Lower lobe of right lung (tissue), 2 donors: Measurements from ENCODE around the gene SOD3. TPM values are rescaled to one million over a fixed set of nuclear protein-coding genes. Genes with fewer than 3 reads are reported as not detected.

Experiments used
- ATAC-seq, 2 donors: fragments of 200-7000 bp; cut with Tn5 transposase; one replicate each; pipeline ENCODE4 v1.9.1; 2020 to 2022; ENCODE audit warnings: mild to moderate bottlenecking in 2 of 2, moderate library complexity in 2 of 2
- DNase-seq: peaks from one replicate; pipeline ENCODE4 v3.0.0-alpha.2; 2020
- H3K27ac ChIP-seq: fragments of 200-600 bp; one replicate; pipeline ENCODE4 v1.8.0; 2022
- H3K27me3 ChIP-seq: fragments of 200-600 bp; one replicate; pipeline ENCODE4 v1.8.0; 2022; ENCODE audit warnings: low read depth
- H3K36me3 ChIP-seq: fragments of 200-600 bp; one replicate; pipeline ENCODE4 v1.8.0; 2022; ENCODE audit warnings: mild to moderate bottlenecking
- H3K4me1 ChIP-seq: fragments of 200-600 bp; one replicate; pipeline ENCODE4 v1.8.0; 2022
- H3K4me3 ChIP-seq: fragments of 200-600 bp; one replicate; pipeline ENCODE4 v1.8.0; 2022; ENCODE audit warnings: mild to moderate bottlenecking
- H3K9me3 ChIP-seq: fragments of 200-600 bp; one replicate; pipeline ENCODE4 v1.8.0; 2022
- intact Hi-C: fragments of 100-400 bp; cut with DNase I; formaldehyde crosslinking; loops from one replicate; pipeline ENCODE4 v1.11.0; 2022
- total RNA-seq: library from RNA; stranded (reverse); fragmentation: NEBNext Ultra II Directional; extraction: Animal tissue kit (Norgen Biotek cat#: 25700); gene quantifications from one replicate; pipeline ENCODE4 v1.2.1, GENCODE V29; 2021
- TF ChIP-seq, protein P1 (sequence below): fragments of 200-600 bp; IDR thresholded peaks from one replicate; pipeline ENCODE4 v1.8.0; 2022; ENCODE audit warnings: antibody characterized with exemption, mild to moderate bottlenecking
- donor health status: DM: no; HTN: yes; CAD: no; lungs with severe emphysema.

The SOD3 gene
- total RNA-seq, 1 donor from 2014 or later, result 111 TPM

DNA sequence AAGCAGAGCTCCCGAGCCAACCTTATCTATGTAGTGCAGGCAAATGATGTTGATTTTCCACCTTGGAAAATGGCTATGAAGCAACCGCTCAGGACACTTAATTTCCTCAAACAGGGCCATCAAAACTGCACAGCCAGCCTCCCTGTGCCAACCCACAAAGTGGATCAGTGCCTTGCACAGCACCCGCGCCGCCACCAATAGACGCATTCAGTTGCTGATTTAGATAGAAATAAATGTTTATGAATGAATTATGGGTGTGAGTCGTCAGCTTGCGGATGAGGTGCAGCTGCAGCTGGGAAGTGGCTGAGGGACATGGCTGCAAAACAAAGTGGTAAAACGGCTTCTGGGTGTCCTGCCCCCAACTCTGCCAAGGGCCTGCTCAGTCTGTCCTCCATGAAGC lies 47.0 kb downstream of the SOD3 start:
- Histone ChIP-seq H3K4me1 (peaks cover 3% of the 10 kb centered on the region), H3K27me3 (no peaks in the 10 kb centered on the region), H3K4me3 (no peak overlapping the region), H3K36me3 (no peaks in the 10 kb centered on the region), H3K9me3 (no peaks in the 10 kb centered on the region), H3K27ac (no peak overlapping the region)
- intact Hi-C loops, result no loop called here
- ATAC-seq, result no peak
- no peak for DNase-seq
- TF ChIP-seq, protein P1, sequence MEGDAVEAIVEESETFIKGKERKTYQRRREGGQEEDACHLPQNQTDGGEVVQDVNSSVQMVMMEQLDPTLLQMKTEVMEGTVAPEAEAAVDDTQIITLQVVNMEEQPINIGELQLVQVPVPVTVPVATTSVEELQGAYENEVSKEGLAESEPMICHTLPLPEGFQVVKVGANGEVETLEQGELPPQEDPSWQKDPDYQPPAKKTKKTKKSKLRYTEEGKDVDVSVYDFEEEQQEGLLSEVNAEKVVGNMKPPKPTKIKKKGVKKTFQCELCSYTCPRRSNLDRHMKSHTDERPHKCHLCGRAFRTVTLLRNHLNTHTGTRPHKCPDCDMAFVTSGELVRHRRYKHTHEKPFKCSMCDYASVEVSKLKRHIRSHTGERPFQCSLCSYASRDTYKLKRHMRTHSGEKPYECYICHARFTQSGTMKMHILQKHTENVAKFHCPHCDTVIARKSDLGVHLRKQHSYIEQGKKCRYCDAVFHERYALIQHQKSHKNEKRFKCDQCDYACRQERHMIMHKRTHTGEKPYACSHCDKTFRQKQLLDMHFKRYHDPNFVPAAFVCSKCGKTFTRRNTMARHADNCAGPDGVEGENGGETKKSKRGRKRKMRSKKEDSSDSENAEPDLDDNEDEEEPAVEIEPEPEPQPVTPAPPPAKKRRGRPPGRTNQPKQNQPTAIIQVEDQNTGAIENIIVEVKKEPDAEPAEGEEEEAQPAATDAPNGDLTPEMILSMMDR, result no peak

DNA sequence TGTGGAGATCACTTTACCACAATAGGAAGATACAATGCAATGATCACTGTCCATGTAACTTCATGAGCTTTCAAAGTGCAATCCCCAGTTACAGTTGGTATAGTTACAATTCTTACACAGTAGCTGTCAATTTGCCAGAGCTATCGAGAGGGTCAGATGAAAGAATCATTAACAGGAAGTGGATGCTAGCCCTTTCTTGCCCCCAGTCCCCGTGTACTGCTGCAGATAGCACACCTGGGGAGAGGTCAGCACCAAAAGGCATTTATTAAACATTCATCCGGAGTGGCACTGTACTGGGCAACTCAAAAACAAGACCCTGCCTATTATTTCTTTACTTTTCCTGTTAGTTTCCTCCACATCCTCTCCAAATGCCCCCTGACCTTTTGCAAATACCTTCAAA lies 47.7 kb downstream of the SOD3 start:
- intact Hi-C loops, result no loop called here

GRCh38 chr4:24845132-24845531 lies 49.8 kb downstream of the SOD3 start:
- H3K27ac ChIP-seq, result no peak overlapping the region
- H3K36me3 ChIP-seq, result no peaks in the 10 kb centered on the region
- H3K27me3 ChIP-seq, result no peaks in the 10 kb centered on the region
- intact Hi-C loops, result no loop called here
- H3K4me1 ChIP-seq, result peaks cover 3% of the 10 kb centered on the region
- TF ChIP-seq, protein P1, result no peak
- ATAC-seq, result no peak
- DNase-seq, result no peak
- H3K9me3 ChIP-seq, result no peaks in the 10 kb centered on the region
- no peak overlapping the region for H3K4me3 ChIP-seq

More for the DNA sequence above, 47.7 kb downstream of the SOD3 start:
- Histone ChIP-seq H3K9me3 (no peaks in the 10 kb centered on the region), H3K36me3 (no peaks in the 10 kb centered on the region), H3K27ac (no peak overlapping the region), H3K4me3 (no peak overlapping the region), H3K4me1 (peaks cover 3% of the 10 kb centered on the region), H3K27me3 (no peaks in the 10 kb centered on the region)
- no peak for ATAC-seq
- DNase-seq, result no peak
- TF ChIP-seq, protein P1, result no peak

GRCh38 chr4:24845902-24846301 lies 50.5 kb downstream of the SOD3 start:
- ATAC-seq, result no peak

GRCh38 chr4:24846716-24847115 lies 51.3 kb downstream of the SOD3 start:
- H3K9me3 ChIP-seq, result no peaks in the 10 kb centered on the region
- no peak for DNase-seq
- H3K27ac ChIP-seq, result no peak overlapping the region
- no peak for ATAC-seq
- H3K4me3 ChIP-seq, result no peak overlapping the region
- peaks cover 3% of the 10 kb centered on the region for H3K4me1 ChIP-seq
- intact Hi-C loops, result no loop called here
- TF ChIP-seq, protein P1, result no peak
- H3K36me3 ChIP-seq, result peaks cover 6% of the 10 kb centered on the region
- H3K27me3 ChIP-seq, result no peaks in the 10 kb centered on the region

More at GRCh38 chr4:24845902-24846301, 50.5 kb downstream of the SOD3 start:
- Histone ChIP-seq H3K27me3 (no peaks in the 10 kb centered on the region), H3K9me3 (no peaks in the 10 kb centered on the region), H3K4me1 (peaks cover 3% of the 10 kb centered on the region), H3K4me3 (no peak overlapping the region), H3K27ac (no peak overlapping the region), H3K36me3 (peaks cover 3% of the 10 kb centered on the region)
- intact Hi-C loops, result no loop called here
- no peak for DNase-seq
- TF ChIP-seq, protein P1, result no peak

GRCh38 chr4:24849351-24849750 lies 54.0 kb downstream of the SOD3 start:
- ATAC-seq, result no peak
- DNase-seq, result no peak
- Histone ChIP-seq H3K4me1 (no peaks in the 10 kb centered on the region), H3K36me3 (peaks cover 6% of the 10 kb centered on the region), H3K9me3 (no peaks in the 10 kb centered on the region), H3K4me3 (no peak overlapping the region), H3K27ac (no peak overlapping the region), H3K27me3 (no peaks in the 10 kb centered on the region)
- TF ChIP-seq, protein P1, result no peak
- intact Hi-C loops, result no loop called here
